Measurements from ENCODE around the gene RMDN2.

The RMDN2 gene

DNA sequence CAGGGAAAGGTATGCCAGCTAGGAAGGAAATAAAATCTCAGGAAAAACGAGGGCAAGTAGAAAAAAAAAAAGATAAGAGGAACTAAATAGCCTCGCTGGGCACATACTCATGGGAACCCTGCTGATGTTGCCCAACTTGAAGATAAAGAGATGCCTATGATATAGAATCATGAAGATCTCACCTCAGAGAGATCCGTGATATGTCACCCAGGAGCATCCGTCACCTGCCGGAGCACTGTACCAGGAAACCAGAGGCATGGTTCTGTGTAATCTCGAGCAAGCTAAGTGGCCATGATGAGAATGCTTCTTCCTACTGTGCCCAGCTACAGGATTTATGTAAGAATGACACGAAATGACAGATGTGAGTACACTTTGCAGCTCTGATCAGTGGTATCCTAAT, 110.9 kb downstream of the RMDN2 start:
- Histone ChIP-seq H3K36me3 (no peaks in the 10 kb centered on the region), H3K4me1 (peaks cover 1% of the 10 kb centered on the region; the same call in 1 of the 2 replicates), H3K9ac (no peak overlapping the region), H3K4me2 (no peak overlapping the region), H3K27ac (no peak overlapping the region), H3K27me3 (peaks cover 4% of the 10 kb centered on the region; the same call in 1 of the 2 replicates), H3K9me3 (no peaks in the 10 kb centered on the region), H3K4me3 (no peak overlapping the region), H4K20me1 (no peaks in the 10 kb centered on the region)
- TF ChIP-seq Cebpa-rat (IDR thresholded peaks at IDR 0.05): no peak

DNA sequence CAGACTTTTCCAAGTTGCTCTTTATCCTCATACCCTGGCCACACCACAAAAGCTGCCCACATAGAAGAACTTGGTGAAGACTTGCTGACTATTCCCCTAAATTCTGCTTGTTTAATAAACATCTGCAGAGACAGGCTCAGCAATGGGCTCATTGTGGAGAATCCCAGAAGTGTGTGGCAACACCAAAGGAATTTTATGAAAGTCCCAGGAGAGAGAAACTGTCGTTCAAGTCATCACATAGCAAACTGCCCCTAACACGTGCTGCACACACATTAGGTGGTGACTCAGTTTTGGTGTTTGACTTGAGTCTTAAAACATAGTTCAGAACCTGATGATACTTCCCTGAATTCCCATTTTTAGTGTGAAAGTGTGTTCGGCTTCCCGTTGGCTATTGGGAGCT, 112.2 kb downstream of the RMDN2 start:
- Histone ChIP-seq H3K9me3 (no peaks in the 10 kb centered on the region), H3K4me2 (no peak overlapping the region), H3K9ac (no peak overlapping the region), H3K36me3 (no peaks in the 10 kb centered on the region), H3K27ac (no peak overlapping the region), H3K27me3 (peaks cover 4% of the 10 kb centered on the region; the same call in 1 of the 2 replicates), H4K20me1 (no peaks in the 10 kb centered on the region), H3K4me1 (no peaks in the 10 kb centered on the region), H3K4me3 (no peak overlapping the region)
- no peak for TF ChIP-seq Cebpa-rat (IDR thresholded peaks at IDR 0.05)

- Histone ChIP-seq H4K20me1 (no peaks in the 10 kb centered on the region), H3K9ac (no peak overlapping the region), H3K27me3 (peaks cover 4% of the 10 kb centered on the region; the same call in 1 of the 2 replicates), H3K4me3 (no peak overlapping the region), H3K4me2 (no peak overlapping the region), H3K4me1 (no peaks in the 10 kb centered on the region), H3K27ac (no peak overlapping the region), H3K36me3 (no peaks in the 10 kb centered on the region), H3K9me3 (no peaks in the 10 kb centered on the region)
- no peak for TF ChIP-seq Cebpa-rat (IDR thresholded peaks at IDR 0.05)
Observed at GRCh38 chr2:38037757-38038621, 112.9 kb downstream of the RMDN2 start.

DNA sequence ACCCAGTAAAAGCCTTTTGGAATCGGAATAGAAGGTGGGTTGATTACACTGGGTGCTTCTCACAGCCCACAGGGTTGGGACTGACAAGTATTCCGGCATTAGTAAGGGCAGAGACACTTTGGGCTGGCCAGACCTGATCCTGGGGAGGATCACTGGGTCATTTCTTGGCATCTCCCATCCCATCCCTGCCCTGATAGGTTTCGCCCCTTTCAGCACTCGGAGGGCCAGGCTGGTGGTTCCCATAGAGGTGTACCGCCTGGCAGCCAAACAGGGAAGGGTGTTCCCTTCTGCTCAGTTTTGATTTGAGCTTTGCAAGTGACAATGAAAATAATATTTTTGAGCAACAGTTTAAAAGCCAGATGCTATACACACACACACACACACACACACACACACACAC, 113.6 kb downstream of the RMDN2 start:
- H3K27ac ChIP-seq: no peak overlapping the region
- H3K9me3 ChIP-seq: no peaks in the 10 kb centered on the region
- peaks cover 4% of the 10 kb centered on the region; the same call in 1 of the 2 replicates for H3K27me3 ChIP-seq
- H3K4me1 ChIP-seq: no peaks in the 10 kb centered on the region
- TF ChIP-seq Cebpa-rat (IDR thresholded peaks at IDR 0.05): no peak
- no peak overlapping the region for H3K4me3 ChIP-seq
- no peaks in the 10 kb centered on the region for H3K36me3 ChIP-seq
- no peaks in the 10 kb centered on the region for H4K20me1 ChIP-seq
- H3K4me2 ChIP-seq: no peak overlapping the region
- H3K9ac ChIP-seq: no peak overlapping the region

DNA sequence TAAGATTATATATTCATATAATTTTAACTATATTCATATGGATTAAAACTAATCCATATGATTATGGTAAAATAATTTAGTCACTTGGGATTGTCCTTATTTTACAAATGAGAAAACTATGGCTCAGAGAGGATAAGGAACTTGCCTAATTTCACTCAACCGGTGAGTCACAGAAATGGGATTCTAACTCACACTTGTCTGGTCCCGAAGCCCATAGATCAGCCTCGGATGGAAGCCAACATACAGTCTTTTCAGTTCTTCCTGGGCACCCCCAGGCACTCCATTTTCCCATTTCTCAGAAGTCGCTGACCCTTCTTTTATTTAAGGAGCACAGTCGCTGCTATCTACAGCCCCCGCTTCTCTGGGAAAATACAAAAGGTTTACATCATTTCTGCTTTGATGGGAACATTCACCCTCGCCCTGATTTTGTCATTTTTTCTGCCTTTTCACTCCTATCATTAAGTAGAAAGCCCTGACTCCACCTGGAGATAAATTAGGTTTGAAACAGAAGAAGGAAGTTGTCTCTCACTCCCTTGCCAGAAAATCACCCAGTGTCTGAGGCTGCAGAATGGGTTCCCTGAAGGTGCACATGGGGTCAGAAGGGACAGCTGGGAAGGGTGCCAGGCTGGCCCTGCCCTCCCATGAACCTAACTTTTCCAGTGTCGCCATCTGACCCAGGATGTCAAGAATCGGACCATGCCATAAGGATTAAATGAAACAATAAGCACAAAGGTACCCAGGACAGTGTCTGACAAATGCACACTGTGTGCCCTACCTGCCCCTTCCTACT, 114.2 kb downstream of the RMDN2 start:
- Histone ChIP-seq H3K4me1 (no peaks in the 10 kb centered on the region), H3K9ac (no peak overlapping the region), H3K9me3 (no peaks in the 10 kb centered on the region), H3K4me3 (no peak overlapping the region), H3K4me2 (no peak overlapping the region), H3K36me3 (no peaks in the 10 kb centered on the region), H3K27ac (no peak overlapping the region), H3K27me3 (peaks cover 4% of the 10 kb centered on the region; the same call in 1 of the 2 replicates), H4K20me1 (no peaks in the 10 kb centered on the region)
- no peak for TF ChIP-seq Cebpa-rat (IDR thresholded peaks at IDR 0.05)

GRCh38 chr2:38045811-38046210, 120.7 kb downstream of the RMDN2 start:
- no peaks in the 10 kb centered on the region for H3K4me1 ChIP-seq
- no peak for TF ChIP-seq Cebpa-rat (IDR thresholded peaks at IDR 0.05)

DNA sequence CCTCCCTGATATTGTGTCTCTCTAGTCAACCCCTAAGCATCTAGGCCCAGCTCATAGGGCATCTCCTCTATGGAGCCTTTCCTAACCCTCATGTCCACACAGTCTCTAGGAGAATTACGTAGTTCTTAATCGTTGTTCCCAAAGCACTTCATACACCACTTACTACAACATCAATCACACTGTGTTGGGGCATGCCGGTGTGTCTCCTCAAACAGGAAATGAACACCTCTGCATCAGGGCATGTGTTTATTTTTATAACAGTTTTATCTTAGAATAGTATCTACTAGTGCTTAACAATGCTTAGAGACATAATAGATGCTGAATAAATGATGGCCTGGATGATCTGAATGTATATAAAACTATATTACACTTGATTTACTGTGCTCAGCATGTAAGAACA, 131.1 kb downstream of the RMDN2 start:
- Histone ChIP-seq H3K36me3 (no peaks in the 10 kb centered on the region), H3K4me3 (no peak overlapping the region), H3K9ac (no peak overlapping the region), H4K20me1 (no peaks in the 10 kb centered on the region), H3K4me2 (no peak overlapping the region), H3K4me1 (0 out of 2 replicates have a peak, but pooled peaks cover 6% of the 10 kb centered on the region), H3K9me3 (no peaks in the 10 kb centered on the region), H3K27me3 (no peaks in the 10 kb centered on the region), H3K27ac (no peak overlapping the region)
- no peak for TF ChIP-seq Cebpa-rat (IDR thresholded peaks at IDR 0.05)

More at GRCh38 chr2:38045811-38046210, 120.7 kb downstream of the RMDN2 start:
- Histone ChIP-seq H3K4me3 (no peak overlapping the region), H3K27me3 (no peaks in the 10 kb centered on the region), H3K27ac (no peak overlapping the region), H3K36me3 (no peaks in the 10 kb centered on the region), H3K9me3 (no peaks in the 10 kb centered on the region), H3K4me2 (no peak overlapping the region), H4K20me1 (no peaks in the 10 kb centered on the region), H3K9ac (no peak overlapping the region)

DNA sequence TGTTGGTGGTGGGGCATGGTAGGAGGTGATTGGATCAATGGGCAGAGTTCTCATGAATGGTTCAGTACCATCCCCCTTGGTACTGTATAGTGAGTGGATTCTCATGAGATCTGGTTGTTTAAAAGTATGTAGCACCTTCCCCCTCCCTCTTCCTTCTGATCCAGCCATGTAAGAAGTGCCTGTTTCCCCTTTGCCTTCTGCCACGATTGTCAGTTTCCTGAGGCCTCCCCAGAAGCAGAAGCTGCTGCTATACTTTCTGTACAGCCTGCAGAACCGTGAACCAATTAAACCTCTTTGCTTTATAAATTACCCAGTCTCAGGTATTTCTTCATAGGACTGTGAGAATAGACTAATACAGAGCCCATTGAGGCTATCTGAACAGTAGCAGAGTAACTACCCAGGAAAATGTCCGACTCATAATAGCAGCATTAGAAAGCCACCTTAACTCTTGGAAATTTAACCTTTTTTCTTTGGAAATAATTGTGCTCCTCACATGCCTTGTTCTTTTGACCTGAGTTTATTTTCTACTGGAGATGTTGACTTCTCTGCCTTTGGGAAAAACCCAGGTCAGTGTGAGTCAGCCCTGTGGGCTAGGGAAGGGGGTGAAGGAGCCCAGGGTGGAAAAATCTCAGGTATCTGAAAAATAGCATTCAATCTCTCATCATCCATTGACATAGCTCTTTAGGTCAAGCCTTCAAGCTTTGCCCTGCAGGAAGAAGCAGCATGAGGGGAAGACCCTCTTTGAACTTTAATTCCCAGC, 132.7 kb downstream of the RMDN2 start:
- Histone ChIP-seq H3K4me1 (0 out of 2 replicates have a peak, but pooled peaks cover 6% of the 10 kb centered on the region), H4K20me1 (no peaks in the 10 kb centered on the region), H3K36me3 (no peaks in the 10 kb centered on the region), H3K4me2 (no peak overlapping the region), H3K27me3 (no peaks in the 10 kb centered on the region), H3K9me3 (no peaks in the 10 kb centered on the region), H3K9ac (no peak overlapping the region), H3K4me3 (no peak overlapping the region), H3K27ac (no peak overlapping the region)
- no peak for TF ChIP-seq Cebpa-rat (IDR thresholded peaks at IDR 0.05)

GRCh38 chr2:38060236-38061018, 135.3 kb downstream of the RMDN2 start:
- H3K36me3 ChIP-seq: no peaks in the 10 kb centered on the region
- H3K27ac ChIP-seq: no peak overlapping the region
- no peaks in the 10 kb centered on the region for H3K9me3 ChIP-seq
- no peaks in the 10 kb centered on the region for H4K20me1 ChIP-seq
- 0 out of 2 replicates have a peak, but pooled peaks cover 6% of the 10 kb centered on the region for H3K4me1 ChIP-seq
- no peak for TF ChIP-seq Cebpa-rat (IDR thresholded peaks at IDR 0.05)
- H3K9ac ChIP-seq: no peak overlapping the region
- no peak overlapping the region for H3K4me2 ChIP-seq
- no peaks in the 10 kb centered on the region for H3K27me3 ChIP-seq
- no peak overlapping the region for H3K4me3 ChIP-seq

All from BLaER1 (cell line).